ENCODE measurements around the gene C10orf67. TPM values are rescaled to one million over a fixed set of nuclear protein-coding genes. Genes with fewer than 3 reads are reported as not detected.
"Not testable (repeated sequence)": the region's sequence is repeated elsewhere in the genome, so short reads cannot be mapped to it uniquely, and the experiment has no call there.

C10orf67 gene
- polyA plus RNA-seq, 1 donor, result not detected

DNA sequence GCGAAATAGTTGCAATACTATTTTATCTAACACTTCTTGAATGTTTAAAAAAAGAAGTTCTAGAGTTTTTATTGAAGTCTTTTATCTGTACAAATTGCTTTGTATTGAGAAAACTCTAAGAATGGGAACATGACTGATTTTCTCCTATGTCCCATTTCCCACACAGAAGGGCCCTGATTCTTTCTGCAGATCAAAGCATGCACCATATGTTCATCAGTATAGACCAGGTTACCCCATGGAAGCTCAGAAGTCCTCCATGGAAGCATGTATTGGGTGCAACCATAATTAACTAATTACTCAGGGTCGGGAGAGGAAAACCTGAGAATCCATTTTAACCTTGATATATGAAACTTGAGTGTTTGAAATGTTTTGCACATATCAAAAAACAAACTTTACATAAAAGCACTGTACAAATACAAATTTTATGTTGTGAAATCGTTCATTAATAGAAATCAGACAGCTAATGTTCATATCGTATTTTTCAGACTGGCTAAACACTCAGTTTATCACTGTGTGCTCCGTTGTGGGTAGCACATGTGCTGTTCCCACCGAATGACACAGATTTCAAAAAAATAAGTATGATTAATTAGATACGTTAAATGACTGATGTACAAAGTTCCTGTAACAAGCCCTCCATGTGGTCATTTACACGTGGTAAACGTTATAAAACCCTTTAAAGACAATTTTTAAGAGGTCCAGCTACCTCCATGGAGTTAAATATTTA lies 81.0 kb downstream of the C10orf67 start:
- DNase-seq, result no peak

DNA sequence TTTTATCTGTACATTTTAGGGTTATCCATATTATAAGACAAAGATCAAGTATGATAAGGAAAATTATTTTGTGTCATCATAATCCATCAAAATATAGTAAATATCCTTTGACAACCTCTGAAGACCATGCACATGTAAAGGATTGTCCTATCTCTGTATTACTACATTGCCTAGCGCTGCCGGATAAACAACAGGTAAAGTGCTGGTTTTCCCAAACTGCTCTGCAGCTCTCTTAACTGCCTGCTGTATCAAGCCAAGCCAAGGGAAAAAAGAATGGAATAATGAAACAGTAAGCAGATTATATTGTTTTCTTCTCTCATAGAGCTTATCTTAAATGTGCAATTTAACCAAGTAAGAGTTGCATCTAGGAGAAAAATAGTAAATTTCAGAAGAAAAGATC lies 81.7 kb downstream of the C10orf67 start:
- no peak for DNase-seq

- no peak for DNase-seq
These were observed 86.1 kb downstream of the C10orf67 start for GRCh38 chr10:23258516-23258915.

GRCh38 chr10:23253780-23254179 lies 90.8 kb downstream of the C10orf67 start:
- DNase-seq, result no peak

GRCh38 chr10:23252859-23253258 lies 91.7 kb downstream of the C10orf67 start:
- not testable (repeated sequence) for DNase-seq

DNA sequence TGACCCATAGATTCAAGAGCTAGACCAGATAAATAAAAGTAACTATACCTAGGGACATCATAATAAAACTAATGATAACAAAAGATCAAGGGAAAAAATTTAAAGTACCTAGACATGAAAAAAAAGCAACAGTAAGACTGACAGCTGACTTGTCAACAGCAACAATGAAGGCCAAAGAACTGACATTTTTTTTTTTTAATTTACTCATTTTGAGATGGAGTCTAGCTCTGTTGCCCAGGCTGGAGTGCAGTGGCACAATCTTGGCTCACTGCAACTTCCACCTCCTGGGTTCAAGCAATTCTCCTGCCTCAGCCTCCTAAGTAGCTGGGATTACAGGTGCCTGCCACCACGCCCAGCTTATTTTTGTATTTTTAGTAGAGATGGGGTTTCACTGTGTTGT lies 102.8 kb downstream of the C10orf67 start:
- not testable (repeated sequence) for DNase-seq

GRCh38 chr10:23238015-23238414 lies 106.6 kb downstream of the C10orf67 start:
- no peak for DNase-seq

DNA sequence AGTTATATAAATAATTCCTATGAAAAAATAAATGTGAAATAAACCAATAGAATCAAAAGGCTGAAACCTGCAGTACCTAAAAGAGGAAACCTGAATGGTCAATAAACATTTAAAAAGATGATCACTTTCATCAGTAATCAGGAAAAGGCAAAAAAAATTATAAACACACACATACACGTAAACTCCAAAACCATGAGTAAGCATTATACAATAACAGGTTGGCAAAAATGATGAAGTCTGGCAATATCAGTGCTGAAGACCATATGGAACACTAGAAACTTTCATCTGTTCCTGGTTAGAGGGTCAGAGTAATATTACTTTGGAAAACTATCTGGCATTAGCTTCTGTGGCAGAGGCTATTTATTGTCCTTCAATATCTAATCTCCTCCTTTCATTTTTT lies 114.0 kb downstream of the C10orf67 start:
- no peak for DNase-seq

DNA sequence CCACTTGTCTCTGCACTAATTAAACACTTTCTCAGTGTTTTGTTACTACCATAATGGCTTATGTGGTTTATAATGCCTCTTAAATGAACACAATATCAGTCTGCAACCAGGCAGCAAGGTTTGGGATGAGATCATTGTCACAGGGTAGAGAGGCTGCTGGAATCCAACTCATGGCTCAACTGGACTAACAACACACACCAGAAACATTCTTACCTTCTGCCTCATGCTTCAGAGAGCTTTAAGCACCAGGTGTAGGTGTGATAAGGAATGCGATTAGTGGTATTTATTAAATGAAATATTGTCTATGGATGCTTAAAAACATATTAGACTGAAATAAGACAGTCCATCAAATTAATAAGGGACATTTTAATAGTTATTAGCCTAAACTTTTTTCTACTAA lies 127.1 kb downstream of the C10orf67 start:
- DNase-seq, result no peak

- DNase-seq, result no peak
These were observed 138.5 kb downstream of the C10orf67 start for GRCh38 chr10:23205972-23206642.

GRCh38 chr10:23204773-23205172 lies 139.8 kb downstream of the C10orf67 start:
- no peak for DNase-seq

GRCh38 chr10:23203369-23204325 lies 140.9 kb downstream of the C10orf67 start:
- no peak for DNase-seq

GRCh38 chr10:23202779-23203178 lies 141.8 kb downstream of the C10orf67 start:
- DNase-seq, result no peak

DNA sequence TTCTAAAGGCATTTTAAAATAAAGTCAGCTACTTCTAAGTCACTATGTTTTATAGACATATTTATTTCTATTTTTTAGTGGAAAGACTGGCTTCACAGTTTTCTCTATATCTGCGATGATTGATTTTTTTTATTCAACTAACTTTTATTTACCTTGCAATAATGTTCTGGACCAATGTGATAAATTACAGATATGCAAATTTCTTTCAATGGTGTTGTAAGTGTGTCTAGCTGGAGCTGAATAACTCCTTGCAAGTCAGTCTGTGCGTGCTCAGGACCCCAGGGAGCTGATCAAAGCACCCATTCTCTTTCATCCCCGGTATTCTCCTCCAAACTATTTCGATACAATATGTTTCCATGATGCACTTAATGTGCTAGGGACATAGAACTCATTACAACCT lies 142.8 kb downstream of the C10orf67 start:
- DNase-seq, result no peak

- no peak for DNase-seq
These were observed 143.5 kb downstream of the C10orf67 start for GRCh38 chr10:23200997-23201652.

- DNase-seq, result no peak
These were observed 144.0 kb downstream of the C10orf67 start for GRCh38 chr10:23200586-23200985.

DNA sequence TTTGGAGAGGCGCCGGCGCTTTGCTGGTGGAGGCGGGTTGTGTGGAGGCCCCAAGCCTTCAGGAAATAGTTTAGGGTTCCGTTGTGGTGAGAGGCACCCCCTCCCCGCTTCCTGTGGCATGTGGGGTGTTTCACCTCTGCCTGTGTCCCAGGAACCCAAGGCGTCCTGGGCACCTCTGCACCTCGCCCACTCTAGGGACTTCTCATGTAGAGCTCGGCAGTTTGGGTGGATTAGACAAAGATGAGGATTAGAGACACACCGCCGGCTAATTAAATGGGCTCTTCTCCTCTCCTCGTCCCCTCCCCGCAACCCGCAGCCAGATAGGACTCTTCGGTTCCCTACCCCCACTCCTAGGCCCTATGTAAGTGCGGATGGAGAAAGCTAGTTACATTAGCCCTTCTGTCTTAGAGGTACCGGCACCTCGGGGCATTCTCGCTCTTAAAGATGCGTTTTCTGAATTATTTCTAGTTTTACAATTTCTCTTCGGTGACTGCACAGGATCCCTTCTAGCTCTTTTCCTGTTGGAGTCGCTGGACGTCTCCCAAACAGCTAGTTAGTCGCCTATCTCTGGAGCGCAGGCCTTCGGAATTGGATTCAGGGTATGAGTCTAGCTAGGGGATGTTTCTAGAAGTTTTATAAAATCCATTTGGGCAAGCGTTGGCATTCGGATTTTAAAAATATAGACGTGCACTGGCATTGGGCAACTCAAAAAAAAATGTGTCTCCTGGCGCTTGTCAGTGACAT lies 144.7 kb downstream of the C10orf67 start:
- DNase-seq, result no peak

DNA sequence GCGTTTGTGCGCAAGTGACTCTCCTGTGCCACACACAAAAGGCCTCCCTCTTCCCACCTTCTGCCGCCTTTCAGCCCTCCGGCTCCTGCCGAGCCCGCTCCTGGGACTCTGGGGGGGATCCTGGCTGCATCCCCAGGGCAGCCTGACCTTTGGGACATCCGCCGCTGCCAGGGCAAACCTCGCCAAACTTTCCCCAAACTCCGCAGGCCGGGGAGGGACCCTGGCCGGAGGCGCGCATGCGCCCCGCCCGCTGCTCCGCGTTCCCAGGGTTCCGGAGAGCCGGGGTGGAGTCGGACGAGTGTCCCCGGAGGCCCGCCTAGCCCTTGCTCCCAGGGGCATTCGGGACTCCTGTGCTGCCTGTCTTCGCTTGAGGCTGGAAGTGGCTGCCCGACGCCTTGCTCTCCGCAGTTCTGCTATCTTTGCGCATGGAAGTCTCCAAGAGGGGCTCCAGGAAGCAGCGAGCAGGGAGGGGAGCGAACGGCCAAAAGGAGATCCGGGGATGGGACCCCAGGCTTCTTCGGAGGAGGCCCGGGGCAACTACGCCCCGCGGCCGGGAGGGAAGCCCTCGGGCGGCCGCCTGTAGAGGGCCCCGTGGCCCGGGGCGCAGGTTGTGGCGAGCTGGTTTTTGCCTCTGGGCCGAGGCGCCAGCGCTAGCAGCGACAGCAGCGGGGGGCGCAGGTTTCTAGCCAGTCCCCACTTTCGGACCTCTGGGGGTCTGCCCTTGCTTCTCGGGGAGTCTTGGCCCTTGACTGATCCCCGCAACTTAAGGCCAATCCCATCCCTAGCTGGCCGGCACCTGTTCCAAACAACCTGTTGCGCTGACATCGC lies 145.4 kb downstream of the C10orf67 start:
- no peak for DNase-seq

GRCh38 chr10:23198610-23198939 lies 146.0 kb downstream of the C10orf67 start:
- DNase-seq, result no peak

- no peak for DNase-seq
These were observed 147.2 kb downstream of the C10orf67 start for GRCh38 chr10:23197416-23197861.

GRCh38 chr10:23196915-23197314 lies 147.7 kb downstream of the C10orf67 start:
- no peak for DNase-seq
